HepG2 (cell line): Measurements from ENCODE around the gene DGUOK. TPM values are rescaled to one million over a fixed set of nuclear protein-coding genes. Genes with fewer than 3 reads are reported as not detected.

Experiments
- ATAC-seq: fragments of 200-7000 bp; cut with Tn5 transposase; 3 replicates; pipeline ENCODE4 v1.9.1; 2020; ENCODE audit warnings: mild to moderate bottlenecking, moderate library complexity
- BruUV-seq: library from RNA; stranded (reverse); fragments of 400-500 nt; replicated peaks from 2 replicates; lab custom pipeline; 2021; lab: Mats Ljungman, UMichigan
- CTCF ChIA-PET: fragments of 300-600 bp; formaldehyde crosslinking; extraction: SDS; loops from one replicate; lab custom pipeline; 2021; ENCODE audit warnings: low total read pairs, inconsistent platforms, low intra/inter-chr PET ratio; lab: Yijun Ruan, JAX
- POLR2A ChIA-PET: fragments of 350-600 bp; sonication (Branson Sonifier 250); formaldehyde crosslinking; loops from one replicate; lab custom pipeline; 2020; ENCODE audit warnings: antibody characterized with exemption, inconsistent platforms; lab: Yijun Ruan, JAX
- DNase-seq: peaks from one replicate; pipeline ENCODE4 v3.0.0-alpha.2; 2015; ENCODE audit warnings: low spot score
- FAIRE-seq: peaks from 3 replicates; lab custom pipeline; 2011; peaks lifted over from hg19 to GRCh38; lab: Jason Lieb, UNC
- H2AFZ ChIP-seq: one replicate; pipeline ENCODE4 v1.6.1; 2011; ENCODE audit warnings: low read length, inconsistent platforms
- H3K27ac ChIP-seq: fragments of 300-600 bp; 3 replicates; pipeline ENCODE4 v1.8.0; 2011; ENCODE audit warnings: mixed run types, mild to moderate bottlenecking, mixed read lengths, low read length, inconsistent platforms; ENCODE audit not compliant: insufficient read depth; ENCODE audit errors: extremely low read length
- H3K27me3 ChIP-seq, 2 experiments: fragments of 200-600 bp in 1 of 2; 2 replicates in 1 of 2; 3 replicates in 1 of 2; pipeline versions ENCODE4 v1.6.0 to v1.8.0; 2011; ENCODE audit warnings: low read length in 2 of 2, mild to moderate bottlenecking in 2 of 2, moderate library complexity in 2 of 2, inconsistent platforms in 1 of 2; ENCODE audit not compliant: insufficient read depth in 2 of 2, control insufficient read depth in 1 of 2
- H3K36me3 ChIP-seq, 2 experiments: fragments of 200-600 bp in 1 of 2; replicated peaks in 1 of 2; 2 replicates in 1 of 2; 3 replicates in 1 of 2; pipeline versions ENCODE4 v1.5.1 to v1.8.0; 2011; ENCODE audit warnings: low read length in 2 of 2, inconsistent platforms in 1 of 2; ENCODE audit not compliant: insufficient read depth in 2 of 2, control insufficient read depth in 1 of 2
- H3K4me1 ChIP-seq: 2 replicates; pipeline ENCODE4 v1.5.1; 2012; ENCODE audit warnings: low read length, inconsistent platforms; ENCODE audit not compliant: insufficient read depth
- H3K4me2 ChIP-seq: 2 replicates; pipeline ENCODE4 v1.6.0; 2011; ENCODE audit warnings: low read depth, low read length, inconsistent platforms
- H3K4me3 ChIP-seq, 3 experiments: fragments of 200-600 bp in 1 of 3; sonication (generic), shearing (Covaris generic) in 1 of 3; replicated peaks in 1 of 3; 2 replicates each; pipeline ENCODE4 v1.5.1; 2011 to 2016; ENCODE audit warnings: low read length in 3 of 3, inconsistent platforms in 2 of 3, low read depth in 2 of 3, mild to moderate bottlenecking in 2 of 3, control low read depth in 1 of 3, mixed read lengths in 1 of 3; ENCODE audit not compliant: insufficient read depth in 1 of 3
- H3K79me2 ChIP-seq: one replicate; pipeline ENCODE4 v1.6.1; 2011; ENCODE audit warnings: low read length, inconsistent platforms; ENCODE audit not compliant: insufficient read depth
- H3K9ac ChIP-seq: 2 replicates; pipeline ENCODE4 v1.6.0; 2011; ENCODE audit warnings: mild to moderate bottlenecking, low read depth, low read length, inconsistent platforms; ENCODE audit not compliant: insufficient read depth
- H3K9me3 ChIP-seq: 2 replicates; pipeline ENCODE4 v1.5.1; 2012; ENCODE audit warnings: mild to moderate bottlenecking, low read length
- H4K20me1 ChIP-seq: 2 replicates; pipeline ENCODE4 v1.6.0; 2011; ENCODE audit warnings: inconsistent platforms, mild to moderate bottlenecking, low read length, moderate library complexity; ENCODE audit not compliant: insufficient read depth
- ARID2 ChIP-seq: sonication (generic); formaldehyde crosslinking; IDR thresholded peaks from 2 replicates; pipeline ENCODE4 v1.8.1; 2022; ENCODE audit warnings: mild to moderate bottlenecking, missing genetic modification reagents, borderline replicate concordance
- BORCS8-MEF2B ChIP-seq: sonication (generic); formaldehyde crosslinking; IDR thresholded peaks from 2 replicates; pipeline ENCODE4 v1.8.0; 2022; ENCODE audit warnings: mild to moderate bottlenecking, missing genetic modification reagents
- HNRNPL ChIP-seq: fragments of 200-400 bp; formaldehyde crosslinking; IDR thresholded peaks from 2 replicates; pipeline ENCODE4 v1.6.1; 2017; ENCODE audit warnings: mild to moderate bottlenecking, low read depth, low read length
- MNT ChIP-seq: fragments of 450-650 bp; IDR thresholded peaks from 2 replicates; pipeline ENCODE4 v1.6.1; 2016
- PHF8 ChIP-seq: sonication (generic); formaldehyde crosslinking; IDR thresholded peaks from 2 replicates; pipeline ENCODE4 v1.5.0; 2020; ENCODE audit warnings: missing genetic modification reagents
- PITX1 ChIP-seq: sonication (generic); formaldehyde crosslinking; IDR thresholded peaks from 2 replicates; pipeline ENCODE4 v1.5.1; 2020; ENCODE audit warnings: mild to moderate bottlenecking, missing genetic modification reagents
- TEAD2 ChIP-seq: sonication (generic); formaldehyde crosslinking; IDR thresholded peaks from 2 replicates; pipeline ENCODE4 v1.9.0; 2021; ENCODE audit warnings: missing genetic modification reagents
- ZBTB38 ChIP-seq: sonication (generic); formaldehyde crosslinking; IDR thresholded peaks from 2 replicates; pipeline ENCODE4 v1.5.1; 2020; ENCODE audit warnings: mild to moderate bottlenecking, missing genetic modification reagents
- ZFP91 ChIP-seq: sonication (generic); formaldehyde crosslinking; IDR thresholded peaks from 2 replicates; pipeline ENCODE4 v1.9.0; 2022; ENCODE audit warnings: missing genetic modification reagents, mild to moderate bottlenecking, borderline replicate concordance
- ZNF605 ChIP-seq: sonication (generic); formaldehyde crosslinking; IDR thresholded peaks from 2 replicates; pipeline ENCODE4 v1.8.0; 2022; ENCODE audit warnings: mild to moderate bottlenecking, missing genetic modification reagents
- ZNF687 ChIP-seq: sonication (generic); formaldehyde crosslinking; IDR thresholded peaks from 2 replicates; pipeline ENCODE4 v1.5.1; 2020; ENCODE audit warnings: mild to moderate bottlenecking, missing genetic modification reagents, moderate library complexity
- ZNF784 ChIP-seq: sonication (generic); formaldehyde crosslinking; IDR thresholded peaks from 2 replicates; pipeline ENCODE4 v1.5.1; 2020; ENCODE audit warnings: missing genetic modification reagents, mild to moderate bottlenecking, borderline replicate concordance
- WGBS: methylation state at CpG from one replicate; pipeline ENCODE4 v1.1.6; 2017; ENCODE audit warnings: low lambda C conversion rate; 5-methylcytosine and 5-hydroxymethylcytosine counted together
- in situ Hi-C: cut with HindIII; loops from 2 replicates; pipeline ENCODE4 v1.10.0; 2017; ENCODE audit warnings: low pct_unique_long_range_greater_than_20kb; ENCODE audit not compliant: extremely low pct_ligation_motif_present
- intact Hi-C: fragments of 100-400 bp; cut with micrococcal nuclease; formaldehyde crosslinking; loops from one replicate; pipeline ENCODE4 v1.10.0; 2022; ENCODE audit not compliant: unreplicated experiment
- polyA plus RNA-seq, 8 experiments: library from polyadenylated mRNA; depleted of rRNA in 3 of 8; stranded (reverse) in 7 of 8; unstranded in 1 of 8; fragments of >200 nt; fragmentation: Illumina TruSeq in 4 of 8; extraction: Trizol in 4 of 8; gene quantifications; 2 replicates each; pipeline versions ENCODE4 v1.2.1 to v1.2.3, GENCODE V29; 2011 to 2016; ENCODE audit warnings: low read depth in 4 of 8, missing spikeins in 1 of 8, mixed read lengths in 1 of 8; ENCODE audit not compliant: insufficient read depth in 1 of 8
- total RNA-seq, 5 experiments: library from RNA; depleted of rRNA; stranded (reverse); fragments of >200 nt; fragmentation: Illumina TruSeq; extraction: Trizol; gene quantifications; 2 replicates each; pipeline ENCODE4 v1.2.3, GENCODE V29; 2016; ENCODE audit warnings: low read depth in 1 of 5

Gene DGUOK
- total and polyA plus RNA-seq, 2 of the 13 experiments (the other 11 are each of a cell fraction or from before 2014, with no cell fraction given), result 105 to 137 TPM

GRCh38 chr2:73986085-73986681 lies 59.5 kb downstream of the DGUOK start:
- intact Hi-C loops (no loop called here), in situ Hi-C loops (no loop called here)
- Histone ChIP-seq H3K4me1 (peaks cover 79% of the 10 kb centered on the region), H3K4me2 (peak overlapping the region; percentile 96), H2AFZ (no peak overlapping the region), H4K20me1 (peaks cover 7% of the 10 kb centered on the region; the same call in 1 of the 2 replicates), H3K9ac (peak overlapping the region; percentile 79), H3K36me3 (peaks cover 6 to 22% of the 10 kb centered on the region in 2 experiments; a peak in 4 of 5 replicates), H3K4me3 (peak overlapping the region; percentile 67 to 78 (median 76)), H3K27me3 (peaks cover 0 to 14% of the 10 kb centered on the region in 2 experiments; a peak in 1 of 5 replicates), H3K79me2 (peaks cover 53% of the 10 kb centered on the region), H3K27ac (peak overlapping the region; percentile 75), H3K9me3 (no peaks in the 10 kb centered on the region)
- BruUV-seq, result TSS peak; percentile 53
- WGBS, result 88% methylated on average over 21 of the region's 21 CpGs
- no peak for ATAC-seq
- ChIA-PET POLR2A (interaction anchor here (1.5 kb wide), 1 partner anchor 158 kb away, joined by 6 read pairs; the partner anchor contains the start of gene STAMBP), CTCF (no interaction called here)
- FAIRE-seq, result no peak
- DNase-seq, result no peak
- peak; percentile 85 for TF ChIP-seq ZBTB38 (CRISPR knock-in tag)
- 0 out of 2 replicates have a peak, but pooled peaks have one; percentile 35 for TF ChIP-seq BORCS8-MEF2B (CRISPR knock-in tag)
- TF ChIP-seq ZNF605, result 0 out of 2 replicates have a peak, but pooled peaks have one; percentile 45
- TF ChIP-seq HNRNPL, result 0 out of 2 replicates have a peak, but pooled peaks have one; percentile 31
- peak; percentile 41; the same call in 1 of the 2 replicates for TF ChIP-seq ZFP91 (CRISPR knock-in tag)
- no peak for TF ChIP-seq TEAD2
- TF ChIP-seq ARID2 (CRISPR knock-in tag), result 0 out of 2 replicates have a peak, but pooled peaks have one; percentile 34
- TF ChIP-seq PHF8, result 0 out of 2 replicates have a peak, but pooled peaks have one; percentile 9
- TF ChIP-seq ZNF687 (CRISPR knock-in tag), result peak; percentile 69
- no peak for TF ChIP-seq MNT
- 0 out of 2 replicates have a peak, but pooled peaks have one; percentile 48 for TF ChIP-seq ZNF784
- peak; percentile 38; the same call in 1 of the 2 replicates for TF ChIP-seq PITX1 (CRISPR knock-in tag)
